GM12891 (cell line): ENCODE data around the gene TM7SF2.

Experiments
- PAX5 ChIP-seq: IDR thresholded peaks from 2 replicates; pipeline ENCODE4 v1.6.1; 2011; ENCODE audit warnings: low read length, moderate library complexity, mild to moderate bottlenecking; ENCODE audit not compliant: insufficient read depth, severe bottlenecking
- POLR2A ChIP-seq: IDR thresholded peaks from 2 replicates; pipeline ENCODE4 v1.6.1; 2011; ENCODE audit warnings: low read depth, low read length, control low read depth
- POLR2AphosphoS5 ChIP-seq: IDR thresholded peaks from 2 replicates; pipeline ENCODE4 v1.6.1; 2011; ENCODE audit warnings: low read depth, low read length, control low read depth
- POU2F2 ChIP-seq: IDR thresholded peaks from 2 replicates; pipeline ENCODE4 v1.6.1; 2011; ENCODE audit warnings: low read depth, mild to moderate bottlenecking, control low read depth, low read length, moderate library complexity
- SPI1 ChIP-seq: IDR thresholded peaks from 2 replicates; pipeline ENCODE4 v1.6.1; 2011; ENCODE audit warnings: low read depth, low read length, control low read depth
- TAF1 ChIP-seq: IDR thresholded peaks from 2 replicates; pipeline ENCODE4 v1.6.1; 2011; ENCODE audit warnings: low read depth, low read length, control low read depth

- TF ChIP-seq POLR2A (no peak), POLR2AphosphoS5 (no peak), TAF1 (no peak), SPI1 (no peak), PAX5 (no peak), POU2F2 (no peak)
Observed at GRCh38 chr11:65135633-65136145, 24.0 kb downstream of the TM7SF2 start.
